ENCODE results near the gene MXI1. TPM values are rescaled to one million over a fixed set of nuclear protein-coding genes. Genes with fewer than 3 reads are reported as not detected.

The MXI1 gene
- total RNA-seq, 1 experiment from 2014 or later = 17.3 TPM

DNA sequence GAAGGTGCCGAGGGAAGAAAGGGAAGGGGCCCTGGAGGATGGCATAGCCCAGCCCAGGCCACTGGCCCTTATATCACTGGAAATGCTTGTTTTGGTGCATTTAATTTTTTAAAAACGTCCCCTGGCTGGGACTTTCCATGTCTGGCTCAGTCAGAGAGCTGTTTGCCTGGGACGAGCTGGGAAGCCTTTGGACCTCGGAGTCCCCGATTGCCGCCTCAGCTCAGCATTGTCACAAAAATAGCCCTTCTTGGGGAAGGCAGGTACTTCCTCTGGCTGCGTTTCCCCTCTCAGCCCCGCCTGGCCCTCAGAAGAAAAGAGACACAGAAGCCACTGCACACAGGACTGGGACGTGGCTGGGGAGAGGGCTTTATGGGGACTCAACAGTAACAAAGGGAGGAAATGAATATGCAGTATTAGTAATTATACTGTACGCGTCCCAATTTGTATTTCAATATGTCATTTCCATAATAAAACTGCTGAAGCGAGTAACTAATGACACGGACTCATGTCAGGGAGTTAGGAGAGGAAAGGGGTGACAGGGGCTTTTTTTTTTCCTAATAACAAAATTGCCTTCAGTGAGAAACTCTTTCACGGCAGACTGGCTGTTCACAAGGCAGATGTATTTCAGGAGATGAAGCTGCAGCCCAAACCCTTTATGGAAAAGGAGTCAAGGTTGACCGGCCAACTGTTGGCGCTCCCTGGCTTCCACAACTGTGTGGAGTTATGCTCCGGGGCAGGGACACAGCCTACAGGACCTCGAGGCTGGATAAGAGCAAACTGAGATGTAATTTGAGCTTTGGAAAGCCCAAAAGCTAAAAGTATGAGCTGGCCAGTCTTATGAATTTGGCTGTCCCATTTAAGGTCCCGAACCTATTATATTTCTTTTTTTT, 31.0 kb upstream of the MXI1 start:
- intact Hi-C loops (cut with micrococcal nuclease; ENCODE audit: unreplicated experiment) = no loop called here
- TF ChIP-seq EZH2 (IDR thresholded peaks at IDR 0.05; ENCODE audit: borderline replicate concordance, low read depth, low read length, poor library complexity, severe bottlenecking) = no peak
- TF ChIP-seq, protein P1, sequence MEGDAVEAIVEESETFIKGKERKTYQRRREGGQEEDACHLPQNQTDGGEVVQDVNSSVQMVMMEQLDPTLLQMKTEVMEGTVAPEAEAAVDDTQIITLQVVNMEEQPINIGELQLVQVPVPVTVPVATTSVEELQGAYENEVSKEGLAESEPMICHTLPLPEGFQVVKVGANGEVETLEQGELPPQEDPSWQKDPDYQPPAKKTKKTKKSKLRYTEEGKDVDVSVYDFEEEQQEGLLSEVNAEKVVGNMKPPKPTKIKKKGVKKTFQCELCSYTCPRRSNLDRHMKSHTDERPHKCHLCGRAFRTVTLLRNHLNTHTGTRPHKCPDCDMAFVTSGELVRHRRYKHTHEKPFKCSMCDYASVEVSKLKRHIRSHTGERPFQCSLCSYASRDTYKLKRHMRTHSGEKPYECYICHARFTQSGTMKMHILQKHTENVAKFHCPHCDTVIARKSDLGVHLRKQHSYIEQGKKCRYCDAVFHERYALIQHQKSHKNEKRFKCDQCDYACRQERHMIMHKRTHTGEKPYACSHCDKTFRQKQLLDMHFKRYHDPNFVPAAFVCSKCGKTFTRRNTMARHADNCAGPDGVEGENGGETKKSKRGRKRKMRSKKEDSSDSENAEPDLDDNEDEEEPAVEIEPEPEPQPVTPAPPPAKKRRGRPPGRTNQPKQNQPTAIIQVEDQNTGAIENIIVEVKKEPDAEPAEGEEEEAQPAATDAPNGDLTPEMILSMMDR (conservative IDR thresholded peaks at IDR 0.05; ENCODE audit: low read depth, low read length) = no peak
- Histone ChIP-seq H3K4me1 (ENCODE audit: insufficient read depth, low read length, poor library complexity, severe bottlenecking) (peaks cover 7% of the 10 kb centered on the region), H3K27me3 (replicated peaks; ENCODE audit: insufficient read depth, low read depth, low read length, poor library complexity) (no peaks in the 10 kb centered on the region), H3K4me3 (ENCODE audit: low read depth, low read length, poor library complexity, severe bottlenecking) (no peak overlapping the region), H3K36me3 (ENCODE audit: insufficient read depth, low read length, poor library complexity, severe bottlenecking) (no peaks in the 10 kb centered on the region), H3K9me3 (ENCODE audit: low read depth, low read length, poor library complexity, severe bottlenecking) (no peaks in the 10 kb centered on the region), H3K27ac (ENCODE audit: low read depth, low read length, poor library complexity, severe bottlenecking) (no peak overlapping the region)
- no peak for DNase-seq (ENCODE audit: low spot score)
- ChIA-PET POLR2A (ENCODE audit: low non-redundant PET) (no interaction called here), CTCF (no interaction called here)
- BruUV-seq (replicated peaks) = no TSS peak

DNA sequence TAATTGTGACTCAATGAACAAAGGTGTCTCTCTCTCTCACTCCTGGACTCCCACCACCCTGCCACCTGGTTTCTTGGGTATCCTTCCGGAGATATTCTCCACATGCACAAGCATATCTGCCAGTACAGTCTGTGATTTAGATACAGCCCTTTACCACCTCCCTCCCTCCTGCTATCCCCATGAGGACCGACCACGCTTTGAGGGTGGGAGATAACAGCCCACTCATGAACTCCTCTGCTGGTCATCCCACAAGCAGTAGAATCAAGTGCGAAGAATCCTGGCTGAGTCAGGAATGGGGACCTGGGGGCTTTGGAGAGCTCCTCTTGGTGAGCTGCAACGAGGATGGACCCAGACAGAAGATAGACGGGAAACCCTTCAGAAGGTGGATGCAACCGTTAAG, 28.2 kb upstream of the MXI1 start:
- Histone ChIP-seq H3K9me3 (ENCODE audit: low read depth, low read length, poor library complexity, severe bottlenecking) (no peaks in the 10 kb centered on the region), H3K27ac (ENCODE audit: low read depth, low read length, poor library complexity, severe bottlenecking) (no peak overlapping the region), H3K36me3 (ENCODE audit: insufficient read depth, low read length, poor library complexity, severe bottlenecking) (no peaks in the 10 kb centered on the region), H3K27me3 (replicated peaks; ENCODE audit: insufficient read depth, low read depth, low read length, poor library complexity) (no peaks in the 10 kb centered on the region), H3K4me3 (ENCODE audit: low read depth, low read length, poor library complexity, severe bottlenecking) (no peak overlapping the region), H3K4me1 (ENCODE audit: insufficient read depth, low read length, poor library complexity, severe bottlenecking) (peaks cover 7% of the 10 kb centered on the region)
- POLR2A ChIA-PET (ENCODE audit: low non-redundant PET) = no interaction called here
- BruUV-seq (replicated peaks) = no TSS peak
- intact Hi-C loops (cut with micrococcal nuclease; ENCODE audit: unreplicated experiment) = no loop called here
- no peak for TF ChIP-seq EZH2 (IDR thresholded peaks at IDR 0.05; ENCODE audit: borderline replicate concordance, low read depth, low read length, poor library complexity, severe bottlenecking)
- TF ChIP-seq, protein P1 (conservative IDR thresholded peaks at IDR 0.05; ENCODE audit: low read depth, low read length) = no peak
- CTCF ChIA-PET = no interaction called here
- no peak for DNase-seq (ENCODE audit: low spot score)

DNA sequence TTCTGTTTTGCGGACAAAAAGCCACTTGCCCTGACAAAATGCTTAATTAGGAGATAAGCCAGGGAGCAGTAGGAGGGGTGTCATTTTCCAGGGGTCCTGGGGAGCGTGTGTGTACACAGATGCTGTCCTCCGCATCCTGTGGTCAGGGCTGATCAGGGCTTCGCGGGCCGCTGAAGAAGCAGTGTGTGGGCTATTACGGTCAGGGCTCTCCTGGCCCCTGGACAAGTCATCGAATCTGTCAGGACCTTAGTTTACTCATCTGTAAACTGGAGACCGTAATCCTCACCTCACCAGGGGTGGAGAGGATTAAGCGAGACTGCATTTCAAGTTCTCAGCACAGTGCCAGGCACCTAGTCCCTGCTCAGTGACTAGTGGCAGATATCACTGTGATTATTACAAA, 26.0 kb upstream of the MXI1 start:
- no TSS peak for BruUV-seq (replicated peaks)
- Histone ChIP-seq H3K9me3 (ENCODE audit: low read depth, low read length, poor library complexity, severe bottlenecking) (no peaks in the 10 kb centered on the region), H3K4me3 (ENCODE audit: low read depth, low read length, poor library complexity, severe bottlenecking) (no peak overlapping the region), H3K4me1 (ENCODE audit: insufficient read depth, low read length, poor library complexity, severe bottlenecking) (peaks cover 4% of the 10 kb centered on the region), H3K27me3 (replicated peaks; ENCODE audit: insufficient read depth, low read depth, low read length, poor library complexity) (no peaks in the 10 kb centered on the region), H3K27ac (ENCODE audit: low read depth, low read length, poor library complexity, severe bottlenecking) (no peak overlapping the region), H3K36me3 (ENCODE audit: insufficient read depth, low read length, poor library complexity, severe bottlenecking) (no peaks in the 10 kb centered on the region)
- intact Hi-C loops (cut with micrococcal nuclease; ENCODE audit: unreplicated experiment) = no loop called here
- ChIA-PET CTCF (interaction anchor here (0.5 kb wide), 1 partner anchor 328 kb away, joined by 4 read pairs; no protein-coding TSS in a partner anchor), POLR2A (ENCODE audit: low non-redundant PET) (no interaction called here)
- TF ChIP-seq, protein P1 (conservative IDR thresholded peaks at IDR 0.05; ENCODE audit: low read depth, low read length) = no peak
- TF ChIP-seq EZH2 (IDR thresholded peaks at IDR 0.05; ENCODE audit: borderline replicate concordance, low read depth, low read length, poor library complexity, severe bottlenecking) = no peak
- DNase-seq (ENCODE audit: low spot score) = no peak
